ENCODE results near the gene TIAL1.

DNA sequence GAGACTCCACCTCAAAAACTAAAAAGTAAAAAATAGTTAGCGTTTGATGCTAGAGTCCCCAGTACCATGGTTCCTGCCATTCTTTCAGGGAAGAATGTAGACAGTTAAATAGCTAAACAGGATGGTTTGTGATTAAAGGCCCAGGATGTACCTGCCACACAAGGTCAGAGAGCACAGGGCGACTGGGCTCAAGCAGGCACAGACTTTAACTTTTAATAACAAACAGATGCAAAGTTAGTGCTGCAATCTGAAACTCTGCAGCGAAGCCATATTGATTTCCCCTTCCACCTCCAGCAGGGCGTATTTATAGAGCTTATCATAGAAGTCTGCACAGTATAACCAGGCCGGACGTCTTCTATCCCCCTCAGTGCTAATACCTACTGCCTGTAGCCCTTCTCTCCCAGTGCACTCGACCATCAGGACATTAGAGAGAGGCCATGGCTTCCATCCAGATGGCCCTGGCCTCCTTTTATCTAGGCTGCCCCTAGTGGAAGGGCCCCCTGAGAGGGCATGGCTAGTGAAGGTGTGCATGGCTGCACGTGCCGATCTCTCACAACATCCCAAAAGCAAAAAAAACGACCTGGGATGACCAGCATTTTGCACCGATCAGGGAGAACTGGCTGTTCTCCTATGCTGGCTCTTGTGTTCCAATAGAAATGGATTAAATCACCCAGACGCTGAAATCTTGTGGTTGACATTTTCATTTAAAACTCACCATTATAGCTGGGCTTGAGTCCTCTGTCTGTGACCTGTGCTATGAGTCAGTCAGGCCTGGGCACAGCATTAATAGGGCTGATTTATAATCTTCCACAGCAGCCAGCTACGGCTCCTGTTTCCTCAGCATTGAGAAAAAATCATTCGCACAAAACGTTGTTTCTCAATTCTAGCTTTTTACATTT lies 46.8 kb upstream of the TIAL1 start:
- TF ChIP-seq GABPA (IDR thresholded peaks at IDR 0.05 in 1 of 2, conservative IDR thresholded peaks at IDR 0.05 in 1 of 2) = no peak
- TF ChIP-seq, protein P1, sequence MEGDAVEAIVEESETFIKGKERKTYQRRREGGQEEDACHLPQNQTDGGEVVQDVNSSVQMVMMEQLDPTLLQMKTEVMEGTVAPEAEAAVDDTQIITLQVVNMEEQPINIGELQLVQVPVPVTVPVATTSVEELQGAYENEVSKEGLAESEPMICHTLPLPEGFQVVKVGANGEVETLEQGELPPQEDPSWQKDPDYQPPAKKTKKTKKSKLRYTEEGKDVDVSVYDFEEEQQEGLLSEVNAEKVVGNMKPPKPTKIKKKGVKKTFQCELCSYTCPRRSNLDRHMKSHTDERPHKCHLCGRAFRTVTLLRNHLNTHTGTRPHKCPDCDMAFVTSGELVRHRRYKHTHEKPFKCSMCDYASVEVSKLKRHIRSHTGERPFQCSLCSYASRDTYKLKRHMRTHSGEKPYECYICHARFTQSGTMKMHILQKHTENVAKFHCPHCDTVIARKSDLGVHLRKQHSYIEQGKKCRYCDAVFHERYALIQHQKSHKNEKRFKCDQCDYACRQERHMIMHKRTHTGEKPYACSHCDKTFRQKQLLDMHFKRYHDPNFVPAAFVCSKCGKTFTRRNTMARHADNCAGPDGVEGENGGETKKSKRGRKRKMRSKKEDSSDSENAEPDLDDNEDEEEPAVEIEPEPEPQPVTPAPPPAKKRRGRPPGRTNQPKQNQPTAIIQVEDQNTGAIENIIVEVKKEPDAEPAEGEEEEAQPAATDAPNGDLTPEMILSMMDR (IDR thresholded peaks at IDR 0.05; ENCODE audit: low read depth, low read length, missing input control) = no peak
